Adipocyte (in vitro differentiated cells): ENCODE data around the gene SARDH.

Source experiments
- DNase-seq: peaks from one replicate; pipeline ENCODE4 v3.0.0-alpha.2; 2015; ENCODE audit warnings: low read depth
- H3K27me3 ChIP-seq: replicated peaks from 2 replicates; pipeline ENCODE4 v1.7.0; 2013; ENCODE audit warnings: mild to moderate bottlenecking, low read length, moderate library complexity; ENCODE audit not compliant: control insufficient read depth, insufficient read depth
- H3K36me3 ChIP-seq: 2 replicates; pipeline ENCODE4 v1.7.0; 2013; ENCODE audit warnings: low read length, mild to moderate bottlenecking, moderate library complexity; ENCODE audit not compliant: control insufficient read depth, insufficient read depth, severe bottlenecking
- H3K4me1 ChIP-seq: 2 replicates; pipeline ENCODE4 v1.7.0; 2013; ENCODE audit warnings: mild to moderate bottlenecking, low read length, moderate library complexity; ENCODE audit not compliant: control insufficient read depth, insufficient read depth
- H3K4me3 ChIP-seq: 2 replicates; pipeline ENCODE4 v1.7.0; 2013; ENCODE audit warnings: mild to moderate bottlenecking, low read length, moderate library complexity
- H3K9ac ChIP-seq: 2 replicates; pipeline ENCODE4 v1.7.0; 2013; ENCODE audit warnings: mild to moderate bottlenecking, low read length, moderate library complexity
- H3K9me3 ChIP-seq: 2 replicates; pipeline ENCODE4 v1.7.0; 2013; ENCODE audit warnings: mild to moderate bottlenecking, low read length, moderate library complexity; ENCODE audit not compliant: control insufficient read depth

The SARDH gene

GRCh38 chr9:133671371-133671770, 66.8 kb downstream of the SARDH start:
- Histone ChIP-seq H3K9ac (no peak overlapping the region), H3K4me1 (no peaks in the 10 kb centered on the region), H3K27me3 (peaks cover 20% of the 10 kb centered on the region), H3K4me3 (no peak overlapping the region), H3K9me3 (peaks cover 5% of the 10 kb centered on the region), H3K36me3 (no peaks in the 10 kb centered on the region)
- DNase-seq, result no peak

GRCh38 chr9:133670466-133670865, 67.7 kb downstream of the SARDH start:
- Histone ChIP-seq H3K36me3 (no peaks in the 10 kb centered on the region), H3K9me3 (peaks cover 5% of the 10 kb centered on the region), H3K27me3 (peaks cover 20% of the 10 kb centered on the region), H3K9ac (no peak overlapping the region), H3K4me3 (no peak overlapping the region), H3K4me1 (no peaks in the 10 kb centered on the region)
- no peak for DNase-seq

GRCh38 chr9:133669182-133669801, 68.9 kb downstream of the SARDH start:
- Histone ChIP-seq H3K9ac (no peak overlapping the region), H3K9me3 (peaks cover 5% of the 10 kb centered on the region), H3K4me3 (no peak overlapping the region), H3K4me1 (no peaks in the 10 kb centered on the region), H3K27me3 (peaks cover 23% of the 10 kb centered on the region), H3K36me3 (no peaks in the 10 kb centered on the region)
- DNase-seq, result no peak

- no peaks in the 10 kb centered on the region for H3K36me3 ChIP-seq
- H3K4me1 ChIP-seq, result no peaks in the 10 kb centered on the region
- H3K27me3 ChIP-seq, result peaks cover 29% of the 10 kb centered on the region
- H3K9me3 ChIP-seq, result peaks cover 5% of the 10 kb centered on the region
- H3K4me3 ChIP-seq, result no peak overlapping the region
- DNase-seq, result no peak
- H3K9ac ChIP-seq, result no peak overlapping the region
These were observed 70.2 kb downstream of the SARDH start for GRCh38 chr9:133667759-133668450.

GRCh38 chr9:133666845-133667244, 71.3 kb downstream of the SARDH start:
- Histone ChIP-seq H3K4me1 (no peaks in the 10 kb centered on the region), H3K9ac (no peak overlapping the region), H3K4me3 (no peak overlapping the region), H3K27me3 (peaks cover 25% of the 10 kb centered on the region), H3K9me3 (peaks cover 2% of the 10 kb centered on the region), H3K36me3 (no peaks in the 10 kb centered on the region)
- no peak for DNase-seq

GRCh38 chr9:133666387-133666786, 71.8 kb downstream of the SARDH start:
- peaks cover 24% of the 10 kb centered on the region for H3K27me3 ChIP-seq
- DNase-seq, result no peak
- H3K36me3 ChIP-seq, result no peaks in the 10 kb centered on the region
- no peaks in the 10 kb centered on the region for H3K4me1 ChIP-seq
- H3K4me3 ChIP-seq, result no peak overlapping the region
- no peak overlapping the region for H3K9ac ChIP-seq
- no peaks in the 10 kb centered on the region for H3K9me3 ChIP-seq

GRCh38 chr9:133665535-133665934, 72.6 kb downstream of the SARDH start:
- Histone ChIP-seq H3K9ac (no peak overlapping the region), H3K36me3 (no peaks in the 10 kb centered on the region), H3K4me3 (no peak overlapping the region), H3K9me3 (no peaks in the 10 kb centered on the region), H3K27me3 (peaks cover 27% of the 10 kb centered on the region), H3K4me1 (no peaks in the 10 kb centered on the region)
- no peak for DNase-seq

- Histone ChIP-seq H3K27me3 (peaks cover 31% of the 10 kb centered on the region), H3K4me1 (no peaks in the 10 kb centered on the region), H3K4me3 (no peak overlapping the region), H3K9me3 (no peaks in the 10 kb centered on the region), H3K9ac (no peak overlapping the region), H3K36me3 (no peaks in the 10 kb centered on the region)
- DNase-seq, result no peak
These were observed 73.1 kb downstream of the SARDH start for GRCh38 chr9:133665096-133665495.

- H3K4me1 ChIP-seq, result no peaks in the 10 kb centered on the region
- no peaks in the 10 kb centered on the region for H3K9me3 ChIP-seq
- H3K36me3 ChIP-seq, result no peaks in the 10 kb centered on the region
- DNase-seq, result no peak
- H3K27me3 ChIP-seq, result peaks cover 30% of the 10 kb centered on the region
- no peak overlapping the region for H3K4me3 ChIP-seq
- H3K9ac ChIP-seq, result no peak overlapping the region
These were observed 73.7 kb downstream of the SARDH start for GRCh38 chr9:133664173-133665050.

GRCh38 chr9:133661846-133662540, 76.2 kb downstream of the SARDH start:
- H3K9me3 ChIP-seq, result no peaks in the 10 kb centered on the region

GRCh38 chr9:133659516-133659915, 78.6 kb downstream of the SARDH start:
- H3K36me3 ChIP-seq, result no peaks in the 10 kb centered on the region
- peaks cover 51% of the 10 kb centered on the region for H3K27me3 ChIP-seq
- H3K9ac ChIP-seq, result no peak overlapping the region
- peaks cover 13% of the 10 kb centered on the region for H3K4me1 ChIP-seq
- no peak overlapping the region for H3K4me3 ChIP-seq
- no peak for DNase-seq
- H3K9me3 ChIP-seq, result no peaks in the 10 kb centered on the region

More at GRCh38 chr9:133661846-133662540, 76.2 kb downstream of the SARDH start:
- H3K4me3 ChIP-seq, result no peak overlapping the region
- H3K9ac ChIP-seq, result no peak overlapping the region
- no peaks in the 10 kb centered on the region for H3K36me3 ChIP-seq
- H3K27me3 ChIP-seq, result peaks cover 32% of the 10 kb centered on the region
- peaks cover 13% of the 10 kb centered on the region for H3K4me1 ChIP-seq
- DNase-seq, result no peak
